ENCODE data around the gene ARHGEF40.

DNA sequence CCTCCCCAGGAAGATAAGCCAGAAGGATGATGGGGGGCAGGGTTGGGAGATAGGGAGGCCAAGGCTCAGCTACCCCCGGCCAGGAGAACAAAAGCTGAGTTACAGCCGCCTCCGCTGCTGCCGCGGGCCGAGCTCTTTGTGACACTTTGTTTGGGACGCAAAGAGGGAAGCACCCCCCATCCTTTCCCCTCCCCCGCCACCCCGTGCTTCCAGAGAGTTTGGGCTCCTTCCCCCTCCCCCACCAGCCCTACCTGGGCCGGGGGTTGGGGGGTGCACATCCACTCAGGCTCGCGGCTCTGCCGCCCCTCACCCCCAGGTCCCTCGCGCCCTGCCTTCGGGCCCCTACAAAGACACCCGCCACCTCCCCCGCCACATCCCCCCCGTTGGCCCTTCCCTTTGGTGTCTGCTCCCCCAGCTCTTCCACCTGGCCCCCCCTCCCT is 27.6 kb downstream of the ARHGEF40 start:
- TF ChIP-seq, protein P1, sequence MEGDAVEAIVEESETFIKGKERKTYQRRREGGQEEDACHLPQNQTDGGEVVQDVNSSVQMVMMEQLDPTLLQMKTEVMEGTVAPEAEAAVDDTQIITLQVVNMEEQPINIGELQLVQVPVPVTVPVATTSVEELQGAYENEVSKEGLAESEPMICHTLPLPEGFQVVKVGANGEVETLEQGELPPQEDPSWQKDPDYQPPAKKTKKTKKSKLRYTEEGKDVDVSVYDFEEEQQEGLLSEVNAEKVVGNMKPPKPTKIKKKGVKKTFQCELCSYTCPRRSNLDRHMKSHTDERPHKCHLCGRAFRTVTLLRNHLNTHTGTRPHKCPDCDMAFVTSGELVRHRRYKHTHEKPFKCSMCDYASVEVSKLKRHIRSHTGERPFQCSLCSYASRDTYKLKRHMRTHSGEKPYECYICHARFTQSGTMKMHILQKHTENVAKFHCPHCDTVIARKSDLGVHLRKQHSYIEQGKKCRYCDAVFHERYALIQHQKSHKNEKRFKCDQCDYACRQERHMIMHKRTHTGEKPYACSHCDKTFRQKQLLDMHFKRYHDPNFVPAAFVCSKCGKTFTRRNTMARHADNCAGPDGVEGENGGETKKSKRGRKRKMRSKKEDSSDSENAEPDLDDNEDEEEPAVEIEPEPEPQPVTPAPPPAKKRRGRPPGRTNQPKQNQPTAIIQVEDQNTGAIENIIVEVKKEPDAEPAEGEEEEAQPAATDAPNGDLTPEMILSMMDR (IDR thresholded peaks at IDR 0.05; ENCODE audit: borderline replicate concordance, extremely low read depth, low read length, poor library complexity, severe bottlenecking), result no peak
- no peak for TF ChIP-seq EZH2 (IDR thresholded peaks at IDR 0.05; ENCODE audit: borderline replicate concordance, low read depth, low read length, severe bottlenecking)
